PC-3 (cell line): ENCODE results near the gene VASN.

Experiments
- EZH2phosphoT487 ChIP-seq: fragments of 300-600 bp; sonication (generic); IDR thresholded peaks from 2 replicates; pipeline ENCODE4 v1.6.1; 2018; ENCODE audit warnings: mild to moderate bottlenecking, antibody characterized with exemption, low read length, borderline replicate concordance
- TF ChIP-seq, protein P1 (sequence below): fragments of 300-600 bp; sonication (generic); conservative IDR thresholded peaks from 2 replicates; pipeline ENCODE4 v1.5.1; 2017; ENCODE audit warnings: antibody characterized with exemption, low read depth, mild to moderate bottlenecking, low read length

- TF ChIP-seq, protein P1, sequence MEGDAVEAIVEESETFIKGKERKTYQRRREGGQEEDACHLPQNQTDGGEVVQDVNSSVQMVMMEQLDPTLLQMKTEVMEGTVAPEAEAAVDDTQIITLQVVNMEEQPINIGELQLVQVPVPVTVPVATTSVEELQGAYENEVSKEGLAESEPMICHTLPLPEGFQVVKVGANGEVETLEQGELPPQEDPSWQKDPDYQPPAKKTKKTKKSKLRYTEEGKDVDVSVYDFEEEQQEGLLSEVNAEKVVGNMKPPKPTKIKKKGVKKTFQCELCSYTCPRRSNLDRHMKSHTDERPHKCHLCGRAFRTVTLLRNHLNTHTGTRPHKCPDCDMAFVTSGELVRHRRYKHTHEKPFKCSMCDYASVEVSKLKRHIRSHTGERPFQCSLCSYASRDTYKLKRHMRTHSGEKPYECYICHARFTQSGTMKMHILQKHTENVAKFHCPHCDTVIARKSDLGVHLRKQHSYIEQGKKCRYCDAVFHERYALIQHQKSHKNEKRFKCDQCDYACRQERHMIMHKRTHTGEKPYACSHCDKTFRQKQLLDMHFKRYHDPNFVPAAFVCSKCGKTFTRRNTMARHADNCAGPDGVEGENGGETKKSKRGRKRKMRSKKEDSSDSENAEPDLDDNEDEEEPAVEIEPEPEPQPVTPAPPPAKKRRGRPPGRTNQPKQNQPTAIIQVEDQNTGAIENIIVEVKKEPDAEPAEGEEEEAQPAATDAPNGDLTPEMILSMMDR: no peak
- TF ChIP-seq EZH2phosphoT487: no peak
Measured at GRCh38 chr16:4323071-4323844, 48.4 kb upstream of the VASN start.
